Activated T-cell treated with anti-CD3 and anti-CD28 coated beads for 24 hours (primary cell): ENCODE results near the gene APOA1.

Source experiments
- DNase-seq: peaks from one replicate; pipeline ENCODE4 v3.0.0-alpha.2; 2020; ENCODE audit warnings: low read depth

The APOA1 gene

DNA sequence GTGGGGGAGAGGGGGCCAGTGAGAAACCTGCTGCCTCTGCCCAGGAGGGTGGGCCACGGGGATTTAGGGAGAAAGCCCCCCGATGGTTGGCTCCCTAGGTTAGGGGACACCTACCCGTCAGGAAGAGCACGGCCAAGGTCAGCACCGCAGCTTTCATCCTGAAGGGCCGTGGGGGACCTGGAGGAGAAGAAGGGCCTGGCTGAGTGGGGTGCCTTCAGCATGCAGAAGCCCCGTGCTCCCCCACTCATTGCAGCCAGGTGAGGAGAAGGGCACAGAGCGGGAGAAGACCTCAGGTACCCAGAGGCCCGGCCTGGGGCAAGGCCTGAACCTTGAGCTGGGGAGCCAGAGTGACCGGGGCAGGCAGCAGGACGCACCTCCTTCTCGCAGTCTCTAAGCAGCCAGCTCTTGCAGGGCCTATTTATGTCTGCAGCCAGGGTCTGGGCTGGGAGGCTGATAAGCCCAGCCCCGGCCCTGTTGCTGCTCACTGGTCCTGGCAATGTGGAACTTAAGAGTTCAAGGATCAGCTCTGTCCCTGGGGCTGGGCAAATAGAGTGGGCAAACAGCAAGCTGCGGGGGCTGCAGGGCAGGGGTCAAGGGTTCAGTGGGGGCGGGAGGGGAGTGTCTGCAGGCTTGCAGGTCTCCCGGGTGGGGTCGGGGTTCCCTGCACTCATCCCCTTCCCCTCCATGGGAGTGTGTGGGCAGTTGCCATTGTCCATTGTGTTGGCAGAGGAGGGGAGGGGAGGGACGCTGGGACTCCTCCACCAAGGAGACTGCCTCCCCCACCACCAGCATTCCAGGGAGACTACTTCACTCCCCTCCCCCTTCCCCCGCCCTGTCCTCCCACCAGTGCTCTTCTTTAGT lies at the start of gene APOA1:
TSS of gene APOA1 (minus strand) at position 392 of the 861 bp plus-strand sequence. CDS start at position 157, 235 bp downstream.
- DNase-seq: no peak

DNA sequence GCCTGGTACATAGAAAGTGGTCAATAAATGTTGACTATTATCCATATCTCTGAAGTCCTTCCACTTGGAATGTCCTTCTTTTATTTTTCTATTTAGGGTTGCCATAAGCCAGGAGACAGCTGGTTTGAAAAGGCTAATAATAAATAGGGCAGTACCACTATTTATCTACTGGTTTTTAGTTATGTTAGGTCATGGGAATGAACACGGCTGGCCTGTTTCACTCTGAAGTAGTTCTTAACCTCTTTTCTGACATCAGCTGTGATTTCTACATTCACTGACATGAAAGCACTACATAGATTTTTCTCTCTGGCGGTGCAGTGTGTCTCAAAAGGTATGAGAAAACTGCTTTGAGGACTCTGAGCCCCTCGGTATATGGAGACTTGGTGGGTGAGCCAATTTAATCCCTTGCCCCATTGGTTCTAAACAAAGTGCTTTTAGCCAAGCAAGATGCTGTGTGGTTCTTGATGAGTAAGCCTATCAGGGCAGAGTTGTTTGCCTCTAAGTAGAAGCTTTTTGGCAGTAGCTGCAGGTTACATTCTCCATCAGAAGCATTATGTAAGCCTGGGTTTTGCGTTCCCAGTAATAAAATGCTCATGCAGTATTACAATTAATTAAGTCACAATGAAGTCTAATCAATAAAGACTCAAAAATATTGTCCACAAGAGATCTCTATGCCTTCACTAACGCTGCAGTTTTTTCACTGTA lies 48.7 kb upstream of the APOA1 start:
- DNase-seq: no peak

DNA sequence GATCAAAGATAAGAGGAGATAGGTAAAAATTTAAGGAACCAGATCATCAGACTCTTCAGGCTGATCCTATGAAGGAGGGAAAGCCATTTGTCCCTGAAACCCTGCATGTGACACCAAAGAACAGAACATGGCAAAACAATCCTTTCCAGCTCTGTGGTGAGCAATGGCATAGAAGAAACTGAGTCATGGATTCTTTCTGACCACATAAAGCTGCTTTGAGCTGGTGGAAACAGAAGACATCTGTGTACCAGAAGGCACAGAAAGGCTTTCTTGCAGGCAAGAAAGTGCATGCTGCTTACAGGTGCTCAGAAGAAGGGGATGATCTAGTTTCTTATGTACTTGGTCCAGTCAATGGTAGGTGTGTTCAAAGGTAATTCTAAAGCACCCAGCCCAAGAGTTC lies 45.0 kb upstream of the APOA1 start:
- DNase-seq: no peak

DNA sequence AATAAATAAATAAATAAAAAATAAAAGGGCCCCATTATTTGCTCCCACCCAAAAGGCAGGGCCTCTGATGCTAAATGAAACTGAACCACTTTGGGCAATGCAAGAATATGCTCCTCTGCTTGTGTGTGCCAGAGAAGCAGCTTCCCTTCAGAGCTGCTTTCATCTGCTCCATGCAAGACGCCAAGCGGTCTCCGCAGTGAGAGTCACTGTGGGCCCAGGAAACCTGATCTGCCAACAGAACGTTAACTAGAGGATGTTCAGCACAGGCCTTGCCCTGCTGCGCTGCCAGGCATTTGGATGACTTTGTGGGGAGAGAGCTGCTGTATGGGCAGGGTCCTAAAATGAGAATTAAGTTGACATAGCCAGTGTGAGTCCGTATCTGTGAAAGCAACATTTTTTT lies 43.7 kb upstream of the APOA1 start:
- DNase-seq: no peak

DNA sequence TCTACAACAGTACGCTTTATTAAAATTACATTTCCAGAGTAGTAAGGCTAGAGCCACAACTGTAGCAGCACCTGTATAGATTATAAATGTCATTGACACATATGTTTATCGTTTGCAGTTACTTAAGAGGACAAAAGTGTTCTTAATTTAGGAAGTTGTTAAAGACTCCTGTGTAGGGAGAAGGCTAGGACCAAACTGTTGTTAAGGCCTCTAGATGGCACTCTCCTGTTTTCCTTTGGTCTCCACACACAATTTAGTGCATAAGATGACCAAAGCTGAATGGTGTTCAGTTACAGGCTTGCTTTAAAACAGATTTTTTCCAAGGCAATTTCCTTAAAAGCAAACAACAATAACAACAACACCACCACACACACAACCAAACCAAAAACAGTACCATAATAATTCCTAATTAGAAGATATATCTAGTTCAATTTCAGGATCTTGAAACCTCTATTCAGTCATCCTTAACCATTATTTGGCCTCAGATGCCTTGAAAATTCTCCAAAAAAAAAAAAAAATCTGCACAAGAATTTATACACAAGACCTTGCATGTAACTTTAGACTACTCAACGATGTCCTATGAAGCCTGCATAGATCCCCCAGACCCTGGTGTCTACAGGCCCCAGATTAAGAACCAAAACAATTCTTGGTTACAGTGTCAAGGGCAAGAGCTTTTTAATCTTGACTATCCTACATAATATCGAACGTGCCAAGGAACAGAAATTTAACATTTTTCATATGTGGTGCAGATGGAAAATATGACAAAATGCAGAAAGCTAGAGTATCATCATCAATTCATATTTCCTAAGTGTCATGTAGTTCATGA lies 42.6 kb upstream of the APOA1 start:
- DNase-seq: no peak

DNA sequence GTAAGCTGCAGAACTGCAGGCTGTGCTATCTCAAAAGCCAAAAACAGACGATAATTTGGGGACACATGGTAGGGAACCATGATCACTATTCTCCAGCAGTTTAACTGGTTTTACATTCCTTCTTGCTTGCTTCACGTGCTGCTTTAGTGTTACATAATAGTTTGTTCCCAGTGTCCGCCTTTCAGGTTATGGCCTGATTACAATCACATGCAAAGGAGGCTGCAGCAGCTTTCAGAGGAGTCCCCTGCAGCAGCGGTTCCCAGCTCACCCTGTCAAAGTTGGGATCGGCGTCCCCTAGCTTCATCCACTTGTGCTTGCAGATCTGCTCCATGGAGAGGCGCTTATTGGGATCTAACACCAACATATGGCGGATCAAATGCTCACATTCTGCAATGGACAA lies 39.2 kb upstream of the APOA1 start:
- DNase-seq: no peak

DNA sequence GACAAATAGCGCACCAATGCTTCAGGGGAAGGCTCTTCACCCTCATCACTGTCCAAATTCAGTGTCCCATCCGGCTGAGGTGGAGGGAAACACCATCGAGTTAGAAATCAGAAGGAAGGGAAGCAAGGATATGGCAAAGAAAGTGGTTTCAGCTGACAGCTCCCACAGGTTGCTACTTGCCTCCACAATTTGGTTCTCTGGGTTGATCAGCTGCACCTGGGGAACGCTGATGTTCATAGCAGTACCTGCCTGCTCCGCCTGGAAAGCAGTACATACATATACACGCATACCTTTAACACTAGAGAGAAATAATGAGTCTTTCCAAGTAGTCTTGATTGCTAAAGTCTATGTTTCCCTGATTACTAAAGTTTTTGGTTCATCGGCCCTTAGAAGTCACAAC lies 37.8 kb upstream of the APOA1 start:
- no peak for DNase-seq

DNA sequence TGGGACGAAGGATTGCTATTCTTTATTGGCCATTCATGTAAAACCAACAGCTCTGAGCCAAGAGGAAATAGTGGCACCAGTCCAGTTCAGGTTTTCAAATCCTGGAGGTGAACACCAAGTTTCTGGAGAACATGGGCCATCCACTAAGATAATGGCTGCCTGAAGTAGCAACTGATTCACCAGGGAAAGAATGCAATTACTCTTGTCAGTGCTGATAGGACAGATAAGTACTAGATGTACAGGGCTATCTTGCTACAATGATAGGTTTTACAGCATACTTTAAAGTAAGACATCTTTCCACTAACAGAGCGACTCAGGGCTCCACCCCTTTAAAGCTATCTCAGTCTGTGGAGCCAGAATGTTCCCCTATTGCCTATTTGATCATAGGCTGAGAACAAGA lies 36.8 kb upstream of the APOA1 start:
- DNase-seq: no peak

DNA sequence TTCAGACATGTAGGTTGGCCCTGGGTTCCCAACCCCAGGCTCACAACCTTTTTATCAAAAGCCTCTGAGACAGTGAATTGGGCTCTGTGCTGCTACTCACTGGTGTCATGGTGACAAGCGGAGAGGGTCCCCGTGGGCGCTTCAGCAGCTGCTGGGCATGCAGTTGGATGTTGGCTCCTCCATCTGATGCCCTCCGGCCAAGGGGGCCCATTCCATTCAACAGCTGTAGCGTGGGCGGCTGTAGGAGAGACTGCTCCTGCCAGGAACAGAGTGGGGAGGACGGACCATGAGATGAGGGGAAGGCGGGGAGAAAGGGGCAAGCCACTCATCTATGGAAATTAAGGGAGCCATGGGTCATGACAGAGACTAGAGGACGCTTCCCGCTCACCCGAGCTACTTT lies 36.0 kb upstream of the APOA1 start:
- DNase-seq: no peak

DNA sequence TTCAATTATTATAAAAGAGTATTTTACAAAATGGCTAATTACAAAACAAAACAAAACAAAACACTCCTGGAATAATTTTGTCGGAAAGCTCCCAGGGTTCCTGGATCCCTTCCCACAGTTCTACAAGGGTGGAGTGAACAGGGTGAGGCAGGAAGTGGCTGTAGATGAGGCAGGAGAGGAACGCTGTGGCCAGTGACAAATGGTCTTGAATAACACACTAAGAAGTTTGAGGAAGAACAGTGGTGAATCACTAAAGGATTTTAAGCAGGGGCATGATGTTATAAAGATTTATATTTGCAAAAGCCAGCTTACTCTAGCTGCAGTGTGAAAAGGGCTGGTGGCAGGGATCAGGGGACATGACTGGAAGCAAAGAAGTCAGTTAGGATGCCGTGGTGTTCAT lies 33.8 kb upstream of the APOA1 start:
- no peak for DNase-seq

DNA sequence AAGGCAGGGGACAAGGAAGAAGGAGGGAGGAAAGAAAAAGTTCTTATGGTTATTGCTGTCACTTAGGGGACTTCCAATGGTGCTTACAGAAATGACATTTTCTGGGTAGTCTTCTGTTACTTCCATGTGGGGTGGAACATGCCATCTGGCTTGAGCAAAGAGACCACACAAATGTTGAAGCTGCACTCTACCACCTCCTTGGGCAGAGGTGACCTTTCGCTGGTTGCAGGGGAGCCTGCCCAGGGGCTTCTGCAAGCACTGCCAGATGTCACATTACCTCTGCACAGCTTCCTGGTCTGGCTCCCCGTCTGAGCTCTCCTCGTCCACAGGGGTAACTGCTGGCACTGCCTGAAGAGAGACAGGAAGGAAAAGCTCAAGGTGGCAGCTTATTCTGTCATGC lies 32.6 kb upstream of the APOA1 start:
- no peak for DNase-seq

DNA sequence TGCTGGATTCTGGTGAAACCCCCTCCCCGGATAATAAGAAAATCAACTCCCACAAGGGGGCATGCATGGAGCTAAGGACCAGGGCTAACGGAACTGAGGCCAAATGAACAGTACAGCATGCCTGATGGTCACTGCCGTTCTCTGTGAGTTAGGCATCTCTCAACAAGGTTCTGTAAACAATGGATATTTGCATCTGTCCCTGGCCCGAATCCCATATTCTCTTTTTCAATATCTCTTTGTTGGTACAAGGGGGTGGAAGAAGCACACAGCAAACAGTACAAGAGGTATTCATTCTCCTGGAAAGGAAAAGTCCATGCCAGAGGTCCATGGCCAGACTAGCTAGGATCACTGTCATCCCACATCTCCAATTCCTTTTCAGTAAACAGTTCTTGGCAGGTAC lies 32.2 kb upstream of the APOA1 start:
- DNase-seq: no peak

DNA sequence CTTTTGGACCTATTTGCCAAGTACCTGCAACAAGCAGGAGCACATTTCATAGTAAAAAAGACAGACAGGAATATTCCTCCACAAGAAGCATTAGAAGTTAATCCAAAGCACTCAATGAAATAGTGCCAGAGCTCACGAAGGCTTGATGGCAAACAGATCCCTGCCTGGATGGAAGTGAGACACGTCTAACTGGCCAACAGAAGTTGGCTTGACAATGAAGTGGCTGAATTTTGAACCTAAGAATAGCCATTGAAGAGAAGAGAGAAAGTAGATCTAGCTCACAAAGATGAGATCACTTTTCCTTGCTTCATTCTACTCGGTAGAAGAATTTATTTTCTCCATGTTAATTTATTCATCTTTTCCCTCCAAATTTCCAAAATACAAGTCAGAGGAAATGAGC lies 30.6 kb upstream of the APOA1 start:
- no peak for DNase-seq

DNA sequence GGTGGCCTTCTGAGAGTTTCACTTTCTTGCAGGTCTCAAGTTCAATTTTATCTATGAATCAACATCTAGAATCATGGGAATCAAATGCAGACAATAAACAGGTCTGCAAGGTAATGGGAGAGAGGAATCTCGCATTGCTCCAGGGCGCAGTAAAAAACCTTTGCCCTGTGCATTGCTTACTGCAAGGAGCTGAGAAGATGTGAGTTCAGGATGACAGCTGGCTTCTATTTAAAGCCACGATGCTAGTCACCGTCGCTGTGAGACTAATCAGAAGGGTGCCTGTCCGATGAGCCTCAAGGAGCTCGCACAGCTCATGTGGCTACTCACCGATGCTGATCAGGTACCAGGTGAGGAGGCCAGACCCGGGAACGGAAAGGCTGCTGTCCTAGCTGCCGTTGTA lies 30.2 kb upstream of the APOA1 start:
- DNase-seq: no peak

DNA sequence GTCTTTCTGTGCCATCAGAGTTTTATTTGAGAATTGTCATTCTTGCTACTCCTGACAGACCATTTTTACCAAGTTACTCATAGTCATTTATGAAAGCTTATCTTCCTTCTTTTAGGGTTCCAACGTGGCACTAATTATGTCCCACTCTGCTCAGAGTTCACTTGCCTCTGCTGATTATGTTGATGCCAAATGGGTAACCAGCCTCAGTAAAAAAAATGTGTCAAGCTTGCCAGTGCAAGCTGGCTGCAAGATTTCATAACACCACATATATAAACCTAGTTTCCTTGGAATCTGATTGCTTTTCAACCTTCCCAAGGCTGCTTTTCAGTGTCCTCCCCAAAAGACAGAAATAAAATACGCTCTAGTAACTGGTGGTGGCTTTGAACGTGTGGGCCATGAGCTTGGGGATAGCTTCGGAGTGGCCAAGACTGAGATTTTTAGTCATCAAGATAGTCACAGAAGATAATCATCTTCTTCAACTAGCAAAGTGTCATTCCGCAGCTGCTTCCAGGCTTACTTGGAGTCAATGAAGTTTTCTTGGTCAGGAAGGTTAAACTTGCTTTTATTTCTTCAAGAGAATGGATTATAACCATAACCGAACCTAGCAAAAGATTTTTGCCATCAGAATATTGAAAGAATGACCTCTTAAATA lies 29.5 kb upstream of the APOA1 start:
- DNase-seq: no peak

DNA sequence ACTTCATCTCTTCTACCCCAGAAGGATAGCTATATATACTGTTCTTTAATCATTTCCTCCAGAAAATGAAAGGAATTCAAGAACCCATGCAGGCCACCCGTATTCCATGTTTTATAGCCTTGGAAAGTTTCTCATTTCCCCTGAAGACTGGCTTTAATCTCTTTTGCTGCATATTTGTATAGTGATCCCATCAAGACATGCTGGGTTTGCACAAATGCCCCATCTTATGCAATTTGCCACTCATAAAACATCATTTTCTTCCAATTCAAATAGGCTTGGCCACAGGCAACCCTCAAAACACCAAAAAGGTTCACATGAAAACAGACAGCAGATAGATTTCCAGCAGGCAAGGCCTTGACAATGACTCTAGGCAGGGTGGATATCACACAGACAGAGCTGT lies 28.3 kb upstream of the APOA1 start:
- DNase-seq: no peak

DNA sequence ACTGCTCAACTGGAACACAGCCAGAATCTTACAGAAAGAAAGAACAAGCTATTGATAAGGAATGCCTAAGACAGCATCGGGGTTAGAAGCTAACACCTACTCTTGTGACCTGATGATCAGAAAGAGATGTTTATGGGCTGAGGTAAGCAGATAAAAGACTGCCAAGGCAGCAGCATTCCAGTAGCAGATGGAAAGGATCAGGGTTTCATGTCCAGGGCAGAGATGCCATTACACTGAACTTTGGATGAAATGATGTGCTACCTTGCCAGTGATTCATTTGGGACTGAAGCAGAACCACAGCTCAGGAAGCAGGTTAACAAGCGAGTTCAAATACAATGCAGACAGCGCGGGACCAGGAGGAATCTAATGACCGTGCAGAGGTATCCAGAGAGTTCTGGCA lies 27.1 kb upstream of the APOA1 start:
- DNase-seq: no peak

DNA sequence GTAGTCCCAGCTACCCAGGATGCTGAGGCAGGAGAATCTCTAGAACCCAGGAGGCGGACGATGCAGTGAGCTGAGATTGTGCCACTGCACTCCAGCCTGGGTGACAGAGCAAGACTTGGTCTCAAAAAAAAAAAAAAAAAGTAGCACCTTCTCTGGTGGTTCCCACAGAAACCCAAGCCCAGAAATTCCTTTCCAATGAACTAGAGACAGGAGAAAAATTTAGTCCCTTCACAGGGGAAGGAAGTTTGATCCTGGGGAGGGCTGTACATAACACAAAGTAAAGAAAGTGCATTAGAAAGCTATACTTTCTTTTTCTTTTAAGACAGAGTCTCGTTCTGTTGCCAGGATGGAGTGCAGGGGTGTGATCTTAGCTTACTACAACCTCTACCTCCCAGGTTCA lies 25.5 kb upstream of the APOA1 start:
- DNase-seq: no peak

DNA sequence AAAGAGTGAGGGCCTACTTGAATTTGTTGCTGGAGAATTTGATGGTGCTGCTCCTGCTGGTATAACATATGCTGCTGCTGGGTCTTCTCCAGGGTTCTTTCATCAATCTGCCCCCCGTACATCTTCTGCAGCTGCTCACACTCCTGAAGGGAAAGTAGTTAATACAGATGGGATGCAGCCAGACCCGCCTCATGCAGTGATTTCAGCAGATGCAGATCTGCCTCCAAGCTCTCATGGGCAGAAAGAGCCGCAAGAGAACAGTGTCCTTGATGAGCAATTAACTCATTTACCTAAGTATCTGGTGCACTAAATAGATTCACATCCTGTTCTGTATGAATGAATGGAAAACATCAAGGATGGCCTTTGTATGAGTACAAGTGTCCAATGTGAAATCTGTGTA lies 24.8 kb upstream of the APOA1 start:
- no peak for DNase-seq

DNA sequence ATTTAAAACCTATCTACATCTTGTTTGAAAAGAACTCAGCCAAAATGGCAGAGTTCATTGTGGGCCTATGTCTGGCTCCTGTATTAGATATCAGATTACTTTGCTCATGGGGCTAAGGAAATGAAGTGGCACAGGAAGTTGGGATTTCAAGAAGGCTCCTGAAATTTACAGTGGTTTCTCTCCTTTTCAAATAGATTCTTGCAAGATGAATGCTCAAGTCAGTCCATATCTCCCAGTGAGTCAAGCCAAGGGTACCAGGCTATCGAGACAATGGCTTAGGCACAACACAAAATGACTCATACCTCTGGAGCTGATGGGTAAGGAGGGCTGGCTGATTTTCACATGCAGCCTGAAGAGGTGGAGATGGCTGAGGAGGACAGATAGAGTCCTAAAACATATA lies 24.1 kb upstream of the APOA1 start:
- DNase-seq: no peak

DNA sequence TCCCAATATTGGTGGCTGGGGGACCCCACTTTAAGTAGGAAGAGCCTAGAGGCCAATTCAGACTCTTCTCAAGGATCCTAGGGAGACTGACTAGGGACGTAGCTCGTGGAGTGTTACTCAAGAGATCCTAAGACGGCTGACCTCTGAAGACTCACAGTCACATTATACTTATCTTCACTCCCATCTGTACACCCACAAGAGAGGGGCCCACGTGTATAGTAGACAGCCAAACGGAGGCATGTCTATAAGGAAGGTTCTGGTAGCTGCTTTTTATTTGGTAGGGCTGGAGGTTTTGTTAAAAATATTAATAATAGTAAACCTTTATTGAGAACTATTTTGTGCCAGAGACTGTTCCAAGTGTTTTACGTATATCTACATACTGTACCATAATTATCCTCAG lies 22.9 kb upstream of the APOA1 start:
- no peak for DNase-seq

DNA sequence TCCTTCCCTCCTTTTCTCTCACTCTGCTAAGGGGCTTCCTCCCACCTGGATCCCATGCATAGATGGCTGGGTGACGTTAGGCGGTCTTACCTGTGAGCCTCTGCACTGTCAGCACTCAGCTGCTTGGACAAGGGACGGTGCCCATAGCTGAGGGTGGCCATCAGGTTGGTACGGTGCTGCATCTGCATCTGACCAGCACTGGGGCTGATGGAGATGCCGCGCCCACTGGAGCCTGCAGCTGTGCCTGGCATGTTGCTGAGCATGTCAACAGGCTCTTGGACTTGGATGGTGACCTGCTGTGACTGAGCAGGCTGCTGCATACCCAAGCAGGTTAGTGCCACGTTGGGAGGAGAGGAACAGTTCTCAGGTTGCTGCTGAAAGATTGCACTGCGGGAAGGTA lies 21.8 kb upstream of the APOA1 start:
- DNase-seq: no peak
